ENCODE data around the gene MAPKAPK3. TPM values are rescaled to one million over a fixed set of nuclear protein-coding genes. Genes with fewer than 3 reads are reported as not detected.

MAPKAPK3 gene
- total and polyA plus RNA-seq, 2 of the 4 experiments (the other 2 are of a cell fraction), result 38.3 to 57.2 TPM

DNA sequence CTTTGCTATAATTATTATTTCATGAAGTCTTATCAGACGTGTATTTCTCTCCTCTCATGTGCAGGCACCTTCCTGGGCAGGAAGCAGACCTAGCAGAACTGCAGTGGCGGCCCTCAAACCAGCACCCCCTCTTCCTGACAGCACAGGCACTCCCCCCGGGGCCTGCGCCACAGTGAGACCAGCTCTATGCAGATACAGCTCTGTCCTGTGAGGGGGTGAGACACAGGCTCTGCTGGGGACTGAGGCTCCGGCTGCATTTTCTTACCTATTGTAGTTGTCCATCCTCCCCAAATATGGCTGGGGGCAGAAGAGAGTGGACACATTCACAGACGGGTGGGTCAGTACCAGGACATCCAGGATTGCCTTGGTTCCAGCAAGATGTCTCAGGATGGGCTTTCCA lies 10.4 kb upstream of the MAPKAPK3 start:
- Histone ChIP-seq H3K9ac (ENCODE audit: low read depth, low read length) (no peak overlapping the region), H3K4ac (ENCODE audit: low read depth, low read length) (no peak overlapping the region), H2BK15ac (ENCODE audit: low read depth, low read length) (no peak overlapping the region), H4K5ac (ENCODE audit: low read depth, low read length) (no peak overlapping the region), H3K56ac (ENCODE audit: extremely low read depth, insufficient read depth, low read length) (no peak overlapping the region), H3K79me1 (ENCODE audit: low read depth in 1 of 2, low read length in 2 of 2) (peaks cover 13% of the 10 kb centered on the region in 2 experiments; a peak in 3 of 4 replicates), H3K27ac (ENCODE audit: insufficient read depth, low read length) (no peak overlapping the region), H3K14ac (replicated peaks; ENCODE audit: low read depth, low read length) (no peak overlapping the region), H3K4me2 (ENCODE audit: low read depth, low read length) (no peak overlapping the region), H3K4me1 (ENCODE audit: control insufficient read depth, insufficient read depth, low read length) (peaks cover 11% of the 10 kb centered on the region), H3K4me3 (ENCODE audit: insufficient read depth, low read depth, low read length) (no peak overlapping the region), H2BK20ac (ENCODE audit: low read depth, low read length) (no peak overlapping the region), H4K91ac (ENCODE audit: insufficient read depth, low read depth, low read length) (no peak overlapping the region), H2BK5ac (ENCODE audit: low read depth, low read length, poor library complexity, severe bottlenecking) (no peak overlapping the region), H2AFZ (replicated peaks; ENCODE audit: low read length, poor library complexity) (no peak overlapping the region), H4K20me1 (ENCODE audit: insufficient read depth, low read length) (no peaks in the 10 kb centered on the region), H3K9me3 (ENCODE audit: control insufficient read depth, insufficient read depth, low read length) (no peaks in the 10 kb centered on the region), H2BK120ac (ENCODE audit: low read depth, low read length) (no peak overlapping the region), H3K18ac (ENCODE audit: low read depth, low read length) (no peak overlapping the region), H3K27me3 (ENCODE audit: control insufficient read depth, insufficient read depth, low read length) (no peaks in the 10 kb centered on the region), H2AK9ac (replicated peaks; ENCODE audit: low read depth, low read length, poor library complexity) (no peak overlapping the region), H3K36me3 (ENCODE audit: control insufficient read depth, insufficient read depth, low read length) (peaks cover 28% of the 10 kb centered on the region; the same call in 1 of the 2 replicates), H2AK5ac (ENCODE audit: low read depth, low read length) (no peak overlapping the region), H3K9me1 (ENCODE audit: insufficient read depth, low read length) (peaks cover 19% of the 10 kb centered on the region), H3K23ac (ENCODE audit: low read depth, low read length) (no peak overlapping the region), H4K8ac (ENCODE audit: low read depth in 2 of 2, low read length in 2 of 2) (no peak overlapping the region)
- intact Hi-C loops (cut with micrococcal nuclease) (no loop called here), dilution Hi-C loops (cut with HindIII; ENCODE audit: low sequenced_read_pairs, unreplicated experiment) (no loop called here), in situ Hi-C loops (cut with MboI; ENCODE audit: low sequenced_read_pairs) (loop anchor here (25.0 kb wide), 1 partner anchor 1081 kb away; no protein-coding TSS in a partner anchor)
- DNase-seq (no peak), ATAC-seq (ENCODE audit: low read depth) (no peak)
- CTCF ChIA-PET, result no interaction called here
- TF ChIP-seq MAFK (IDR thresholded peaks at IDR 0.05; ENCODE audit: low read depth, low read length) (no peak), RAD21 (IDR thresholded peaks at IDR 0.05; ENCODE audit: low read length) (no peak), BHLHE40 (IDR thresholded peaks at IDR 0.05; ENCODE audit: low read depth, low read length) (no peak)
- no CpG with 5 or more reads among the region's 6 CpGs for WGBS, 2 experiments (ENCODE audit: extremely low coverage in 2 of 2, insufficient read length in 1 of 2)
- no TSS peak for BruUV-seq (replicated peaks)
- POLR2A ChIA-PET (ENCODE audit: unreplicated experiment), result no interaction called here

All from IMR-90 (cell line).